GM23338 (cell line): ENCODE data around the gene RNF19B. TPM values are rescaled to one million over a fixed set of nuclear protein-coding genes. Genes with fewer than 3 reads are reported as not detected.

Source experiments
- ATAC-seq: fragments of 200-7000 bp; cut with Tn5 transposase; 3 replicates; pipeline ENCODE4 v1.9.1; 2020
- DNase-seq: peaks from one replicate; pipeline ENCODE4 v3.0.0-alpha.2; 2015; ENCODE audit warnings: low spot score
- H2AFZ ChIP-seq: fragments of 200-600 bp; sonication (generic); 2 replicates; pipeline ENCODE4 v1.8.0; 2016; ENCODE audit warnings: antibody characterized with exemption, mild to moderate bottlenecking, moderate library complexity
- H3F3A ChIP-seq: fragments of 200-600 bp; sonication (generic); replicated peaks from 2 replicates; pipeline ENCODE4 v1.8.0; 2017; ENCODE audit warnings: antibody characterized with exemption, mixed run types, low read depth
- H3K27ac ChIP-seq: fragments of 200-600 bp; sonication (generic); 2 replicates; pipeline ENCODE4 v1.6.1; 2016; ENCODE audit warnings: low read depth
- H3K27me3 ChIP-seq: fragments of 200-600 bp; sonication (generic); 2 replicates; pipeline ENCODE4 v1.8.0; 2016; ENCODE audit warnings: mild to moderate bottlenecking, mixed run types, moderate library complexity; ENCODE audit not compliant: insufficient read depth
- H3K36me3 ChIP-seq: fragments of 200-600 bp; sonication (generic); 2 replicates; pipeline ENCODE4 v1.8.0; 2016; ENCODE audit warnings: mild to moderate bottlenecking; ENCODE audit not compliant: insufficient read depth
- H3K4me1 ChIP-seq: fragments of 200-600 bp; sonication (generic); 2 replicates; pipeline ENCODE4 v1.8.0; 2016; ENCODE audit warnings: mild to moderate bottlenecking, moderate library complexity; ENCODE audit not compliant: insufficient read depth
- H3K4me2 ChIP-seq: fragments of 200-600 bp; sonication (generic); 2 replicates; pipeline ENCODE4 v1.7.1; 2017; ENCODE audit warnings: mixed run types
- H3K4me3 ChIP-seq: fragments of 200-600 bp; sonication (generic); 2 replicates; pipeline ENCODE4 v1.6.1; 2016; ENCODE audit warnings: mixed run types
- H3K79me2 ChIP-seq: fragments of 200-600 bp; sonication (generic); replicated peaks from 2 replicates; pipeline ENCODE4 v1.8.0; 2017; ENCODE audit warnings: mild to moderate bottlenecking; ENCODE audit not compliant: insufficient read depth
- H3K9me2 ChIP-seq: fragments of 200-600 bp; sonication (generic); 2 replicates; pipeline ENCODE4 v1.8.0; 2017; ENCODE audit not compliant: insufficient read depth
- H4K20me1 ChIP-seq: fragments of 200-600 bp; sonication (generic); replicated peaks from 2 replicates; pipeline ENCODE4 v1.8.0; 2017; ENCODE audit warnings: mild to moderate bottlenecking; ENCODE audit not compliant: insufficient read depth
- H3K27ac Mint-ChIP-seq: 2 replicates; pipeline ENCODE4 v1.8.0; 2020; ENCODE audit warnings: inconsistent platforms, mild to moderate bottlenecking, moderate library complexity, mixed read lengths
- H3K27me3 Mint-ChIP-seq: 3 replicates; pipeline ENCODE4 v1.8.0; 2022; ENCODE audit warnings: low read depth, mild to moderate bottlenecking, moderate library complexity, mixed read lengths, inconsistent platforms; ENCODE audit not compliant: insufficient read depth, poor library complexity
- H3K36me3 Mint-ChIP-seq: 3 replicates; pipeline ENCODE4 v1.8.0; 2021; ENCODE audit warnings: low read depth, mild to moderate bottlenecking, inconsistent platforms, moderate library complexity, mixed read lengths
- H3K4me1 Mint-ChIP-seq: 3 replicates; pipeline ENCODE4 v1.8.0; 2020; ENCODE audit warnings: mild to moderate bottlenecking, inconsistent platforms, mixed read lengths
- H3K4me3 Mint-ChIP-seq: 3 replicates; pipeline ENCODE4 v1.8.0; 2021; ENCODE audit warnings: moderate library complexity, mild to moderate bottlenecking, inconsistent platforms, mixed read lengths
- H3K9me3 Mint-ChIP-seq: 3 replicates; pipeline ENCODE4 v1.8.0; 2020; ENCODE audit warnings: moderate library complexity, mild to moderate bottlenecking, inconsistent platforms, mixed read lengths
- CREB1 ChIP-seq: fragments of 250-450 bp; sonication (Bioruptor Pico); IDR thresholded peaks from 2 replicates; pipeline ENCODE4 v1.5.0; 2020; ENCODE audit warnings: low read depth, mild to moderate bottlenecking, moderate library complexity
- CTCF ChIP-seq, 2 experiments: fragments of 200-600 bp in 1 of 2; sonication (generic) in 1 of 2; conservative IDR thresholded peaks; 2 replicates each; pipeline versions ENCODE4 v1.5.1 to v1.6.1; 2016 to 2017; ENCODE audit warnings: antibody characterized with exemption in 2 of 2, low read depth in 2 of 2, mild to moderate bottlenecking in 2 of 2, moderate library complexity in 1 of 2
- EZH2 ChIP-seq: fragments of 200-600 bp; sonication (generic); IDR thresholded peaks from one replicate; pipeline ENCODE4 v1.8.0; 2017; ENCODE audit warnings: antibody characterized with exemption, mild to moderate bottlenecking, low read depth; ENCODE audit not compliant: unreplicated experiment
- EZH2phosphoT487 ChIP-seq: fragments of 200-600 bp; sonication (generic); IDR thresholded peaks from one replicate; pipeline ENCODE4 v1.8.1; 2018; ENCODE audit warnings: antibody characterized with exemption; ENCODE audit not compliant: unreplicated experiment
- JUNB ChIP-seq: IDR thresholded peaks from one replicate; pipeline ENCODE4 v1.6.1; 2016; ENCODE audit warnings: antibody characterized with exemption; ENCODE audit not compliant: unreplicated experiment
- NANOG ChIP-seq: IDR thresholded peaks from 2 replicates; pipeline ENCODE4 v1.6.1; 2016; ENCODE audit warnings: antibody characterized with exemption, borderline replicate concordance
- POLR2AphosphoS5 ChIP-seq: IDR thresholded peaks from 2 replicates; pipeline ENCODE4 v1.6.1; 2016; ENCODE audit warnings: antibody characterized with exemption, low read depth
- REST ChIP-seq: IDR thresholded peaks from one replicate; pipeline ENCODE4 v1.6.1; 2018; ENCODE audit warnings: antibody characterized with exemption; ENCODE audit not compliant: unreplicated experiment
- STAT1 ChIP-seq: IDR thresholded peaks from one replicate; pipeline ENCODE4 v1.6.1; 2016; ENCODE audit warnings: antibody characterized with exemption; ENCODE audit not compliant: unreplicated experiment
- ZNF114 ChIP-seq: fragments of 250-450 bp; sonication (Bioruptor Pico); IDR thresholded peaks from 2 replicates; pipeline ENCODE4 v1.5.0; 2020; ENCODE audit warnings: mild to moderate bottlenecking, moderate library complexity
- ZNF331 ChIP-seq: fragments of 250-450 bp; sonication (Bioruptor Pico); IDR thresholded peaks from 2 replicates; pipeline ENCODE4 v1.5.0; 2020; ENCODE audit warnings: low read depth, mild to moderate bottlenecking, moderate library complexity
- ZNF462 ChIP-seq: fragments of 250-450 bp; sonication (Bioruptor Pico); IDR thresholded peaks from 2 replicates; pipeline ENCODE4 v1.5.0; 2020; ENCODE audit warnings: mild to moderate bottlenecking, moderate library complexity
- polyA plus RNA-seq: library from polyadenylated mRNA; unstranded; fragments of >200 nt; fragmentation: Nextera tagmentation; extraction: Ambion mirVana; gene quantifications from 2 replicates; pipeline ENCODE4 v1.2.1, GENCODE V29; 2016
- total RNA-seq: library from RNA; depleted of rRNA; stranded (reverse); fragments of >200 nt; shearing (Covaris generic); gene quantifications from 2 replicates; pipeline ENCODE4 v1.2.3, GENCODE V29; 2014
- TF ChIP-seq, protein P1 (sequence below): IDR thresholded peaks from 2 replicates; pipeline ENCODE4 v1.6.1; 2016; ENCODE audit warnings: antibody characterized with exemption

RNF19B gene
- total and polyA plus RNA-seq, 2 experiments from 2014 or later = 2.9 to 11.9 TPM

DNA sequence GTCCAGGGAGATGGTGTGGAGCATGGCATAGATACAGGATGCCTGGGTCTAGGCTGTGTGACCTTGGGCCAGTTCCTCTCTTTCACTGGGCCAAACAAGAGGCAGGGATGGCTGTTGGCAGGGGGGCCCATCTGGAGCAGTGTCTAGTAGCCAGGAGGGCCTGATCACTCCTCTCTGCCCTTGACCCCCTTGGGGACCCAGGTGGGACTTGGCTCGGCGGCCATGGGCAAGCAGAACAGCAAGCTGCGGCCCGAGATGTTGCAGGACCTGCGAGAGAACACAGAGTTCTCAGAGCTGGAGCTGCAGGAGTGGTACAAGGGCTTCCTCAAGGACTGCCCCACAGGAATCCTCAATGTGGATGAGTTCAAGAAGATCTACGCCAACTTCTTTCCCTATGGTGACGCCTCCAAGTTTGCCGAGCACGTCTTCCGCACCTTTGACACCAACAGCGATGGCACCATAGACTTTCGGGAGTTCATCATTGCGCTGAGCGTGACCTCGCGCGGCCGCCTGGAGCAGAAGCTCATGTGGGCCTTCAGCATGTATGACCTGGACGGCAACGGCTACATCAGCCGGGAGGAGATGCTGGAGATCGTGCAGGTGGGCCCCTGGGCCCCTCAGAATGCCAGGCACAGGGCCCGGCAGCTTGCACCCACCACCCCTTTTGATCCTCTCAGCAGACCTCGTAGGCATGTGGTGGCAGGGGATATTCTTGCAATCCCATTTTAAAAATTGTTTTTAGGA lies 75.8 kb downstream of the RNF19B start:
- no peaks in the 10 kb centered on the region for H3K9me2 ChIP-seq
- no peak overlapping the region for H3K4me2 ChIP-seq
- H3F3A ChIP-seq = peaks cover 7% of the 10 kb centered on the region; the same call in 1 of the 2 replicates
- Mint-ChIP-seq H3K27me3 (peaks cover 45% of the 10 kb centered on the region), H3K9me3 (peaks cover 5% of the 10 kb centered on the region; the same call in 2 of the 3 replicates), H3K36me3 (peaks cover 8% of the 10 kb centered on the region; the same call in 1 of the 3 replicates), H3K4me3 (no peak overlapping the region), H3K27ac (no peak overlapping the region), H3K4me1 (peaks cover 18% of the 10 kb centered on the region)
- H2AFZ ChIP-seq = no peak overlapping the region
- H3K4me1 ChIP-seq = peaks cover 11% of the 10 kb centered on the region
- H3K36me3 ChIP-seq = no peaks in the 10 kb centered on the region
- peaks cover 6% of the 10 kb centered on the region for H4K20me1 ChIP-seq
- H3K27me3 ChIP-seq = peaks cover 64% of the 10 kb centered on the region
- TF ChIP-seq ZNF462 = no peak
- TF ChIP-seq POLR2AphosphoS5 = no peak
- TF ChIP-seq CREB1 (CRISPR knock-in tag) = no peak
- TF ChIP-seq EZH2phosphoT487 = no peak
- TF ChIP-seq ZNF114 (CRISPR knock-in tag) = no peak
- TF ChIP-seq, protein P1, sequence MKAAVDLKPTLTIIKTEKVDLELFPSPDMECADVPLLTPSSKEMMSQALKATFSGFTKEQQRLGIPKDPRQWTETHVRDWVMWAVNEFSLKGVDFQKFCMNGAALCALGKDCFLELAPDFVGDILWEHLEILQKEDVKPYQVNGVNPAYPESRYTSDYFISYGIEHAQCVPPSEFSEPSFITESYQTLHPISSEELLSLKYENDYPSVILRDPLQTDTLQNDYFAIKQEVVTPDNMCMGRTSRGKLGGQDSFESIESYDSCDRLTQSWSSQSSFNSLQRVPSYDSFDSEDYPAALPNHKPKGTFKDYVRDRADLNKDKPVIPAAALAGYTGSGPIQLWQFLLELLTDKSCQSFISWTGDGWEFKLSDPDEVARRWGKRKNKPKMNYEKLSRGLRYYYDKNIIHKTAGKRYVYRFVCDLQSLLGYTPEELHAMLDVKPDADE = no peak
- no peak for TF ChIP-seq CTCF (conservative IDR thresholded peaks at IDR 0.05; ENCODE audit: low read depth in 2 of 2)
- TF ChIP-seq REST = no peak
- TF ChIP-seq NANOG = no peak
- TF ChIP-seq ZNF331 = no peak
- TF ChIP-seq JUNB = no peak
- no peak for TF ChIP-seq EZH2
- no peak for TF ChIP-seq STAT1
- ATAC-seq (no peak), DNase-seq (no peak)
- no peaks in the 10 kb centered on the region for H3K79me2 ChIP-seq
- no peak overlapping the region for H3K4me3 ChIP-seq
- H3K27ac ChIP-seq = no peak overlapping the region
